ENCODE results near the gene ABCA9.

DNA sequence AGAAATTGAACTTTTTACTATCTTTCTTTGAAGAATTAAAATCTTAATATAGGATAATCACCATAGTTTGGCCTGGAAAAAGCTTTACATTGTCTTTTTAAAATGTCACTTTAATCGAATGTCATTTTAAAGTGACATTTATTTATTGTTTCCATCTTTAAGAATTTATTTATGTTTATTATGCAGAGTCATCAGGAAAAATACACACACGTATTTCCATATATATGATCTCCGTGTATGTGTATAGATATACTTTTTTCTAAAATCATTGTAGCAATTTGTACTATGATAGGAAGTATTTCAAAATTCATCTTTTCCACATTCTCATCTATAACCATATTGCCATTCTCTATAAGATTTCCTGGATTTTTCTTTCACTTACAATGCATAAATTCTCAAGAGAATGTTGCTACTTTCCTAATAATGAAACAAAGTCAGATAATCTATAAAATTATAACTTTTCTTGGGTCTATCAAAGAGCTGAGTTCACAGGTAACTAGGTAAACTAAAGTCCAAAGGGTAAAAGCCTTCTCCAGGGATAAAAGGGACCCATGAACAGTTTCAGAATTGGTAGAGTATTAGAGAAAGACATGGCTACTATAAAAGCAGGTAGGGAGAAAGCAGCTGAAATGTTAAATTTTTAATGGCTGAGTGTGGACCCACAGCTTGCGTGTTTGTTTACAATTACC is 117.5 kb downstream of the ABCA9 start:
- TF ChIP-seq, protein P1, sequence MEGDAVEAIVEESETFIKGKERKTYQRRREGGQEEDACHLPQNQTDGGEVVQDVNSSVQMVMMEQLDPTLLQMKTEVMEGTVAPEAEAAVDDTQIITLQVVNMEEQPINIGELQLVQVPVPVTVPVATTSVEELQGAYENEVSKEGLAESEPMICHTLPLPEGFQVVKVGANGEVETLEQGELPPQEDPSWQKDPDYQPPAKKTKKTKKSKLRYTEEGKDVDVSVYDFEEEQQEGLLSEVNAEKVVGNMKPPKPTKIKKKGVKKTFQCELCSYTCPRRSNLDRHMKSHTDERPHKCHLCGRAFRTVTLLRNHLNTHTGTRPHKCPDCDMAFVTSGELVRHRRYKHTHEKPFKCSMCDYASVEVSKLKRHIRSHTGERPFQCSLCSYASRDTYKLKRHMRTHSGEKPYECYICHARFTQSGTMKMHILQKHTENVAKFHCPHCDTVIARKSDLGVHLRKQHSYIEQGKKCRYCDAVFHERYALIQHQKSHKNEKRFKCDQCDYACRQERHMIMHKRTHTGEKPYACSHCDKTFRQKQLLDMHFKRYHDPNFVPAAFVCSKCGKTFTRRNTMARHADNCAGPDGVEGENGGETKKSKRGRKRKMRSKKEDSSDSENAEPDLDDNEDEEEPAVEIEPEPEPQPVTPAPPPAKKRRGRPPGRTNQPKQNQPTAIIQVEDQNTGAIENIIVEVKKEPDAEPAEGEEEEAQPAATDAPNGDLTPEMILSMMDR (conservative IDR thresholded peaks at IDR 0.05) = no peak
- no peak for TF ChIP-seq EZH2 (IDR thresholded peaks at IDR 0.05; ENCODE audit: low read depth)
